Measurements from ENCODE around the gene TBX2.

DNA sequence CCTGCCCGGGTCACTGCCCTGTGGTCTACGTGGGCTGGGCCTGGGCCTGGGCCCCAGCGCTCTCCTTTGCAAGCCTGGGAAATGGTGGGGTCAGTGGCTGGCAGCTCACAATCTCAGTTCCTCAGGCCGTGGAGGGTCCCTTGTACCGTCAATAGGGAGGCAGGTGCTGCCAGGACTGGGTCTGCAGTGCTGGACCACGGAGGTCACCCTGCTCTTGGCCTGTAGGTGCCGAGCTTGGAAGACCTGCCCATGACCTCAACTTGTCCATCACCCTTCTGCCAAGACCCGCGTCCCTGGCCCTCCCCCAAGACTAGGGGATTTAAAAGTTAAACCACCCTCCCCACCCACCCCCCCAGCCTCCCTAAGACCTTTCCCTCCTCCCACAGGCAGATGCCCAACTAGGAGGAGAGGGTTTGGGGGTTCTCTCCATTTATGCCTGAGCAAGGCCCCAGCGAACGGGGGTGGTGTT, 2.5 kb downstream of the TBX2 start:
- TF ChIP-seq POLR2A (IDR thresholded peaks at IDR 0.05) = no peak
- TF ChIP-seq, protein P1, sequence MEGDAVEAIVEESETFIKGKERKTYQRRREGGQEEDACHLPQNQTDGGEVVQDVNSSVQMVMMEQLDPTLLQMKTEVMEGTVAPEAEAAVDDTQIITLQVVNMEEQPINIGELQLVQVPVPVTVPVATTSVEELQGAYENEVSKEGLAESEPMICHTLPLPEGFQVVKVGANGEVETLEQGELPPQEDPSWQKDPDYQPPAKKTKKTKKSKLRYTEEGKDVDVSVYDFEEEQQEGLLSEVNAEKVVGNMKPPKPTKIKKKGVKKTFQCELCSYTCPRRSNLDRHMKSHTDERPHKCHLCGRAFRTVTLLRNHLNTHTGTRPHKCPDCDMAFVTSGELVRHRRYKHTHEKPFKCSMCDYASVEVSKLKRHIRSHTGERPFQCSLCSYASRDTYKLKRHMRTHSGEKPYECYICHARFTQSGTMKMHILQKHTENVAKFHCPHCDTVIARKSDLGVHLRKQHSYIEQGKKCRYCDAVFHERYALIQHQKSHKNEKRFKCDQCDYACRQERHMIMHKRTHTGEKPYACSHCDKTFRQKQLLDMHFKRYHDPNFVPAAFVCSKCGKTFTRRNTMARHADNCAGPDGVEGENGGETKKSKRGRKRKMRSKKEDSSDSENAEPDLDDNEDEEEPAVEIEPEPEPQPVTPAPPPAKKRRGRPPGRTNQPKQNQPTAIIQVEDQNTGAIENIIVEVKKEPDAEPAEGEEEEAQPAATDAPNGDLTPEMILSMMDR (IDR thresholded peaks at IDR 0.05) = no peak
